Right lobe of liver (tissue), 6 donors: ENCODE measurements around the gene PRKAG2. TPM values are rescaled to one million over a fixed set of nuclear protein-coding genes. Genes with fewer than 3 reads are reported as not detected.

Source experiments
- ATAC-seq, 4 donors: fragments of 200-7000 bp; cut with Tn5 transposase; one replicate each; pipeline ENCODE4 v1.9.1; 2020; ENCODE audit warnings: mild to moderate bottlenecking in 4 of 4, moderate library complexity in 4 of 4
- DNase-seq, 3 donors: peaks; one replicate each; pipeline ENCODE4 v3.0.0-alpha.2; 2020
- H3K27ac ChIP-seq, 3 donors: fragments of 200-600 bp; one replicate each; pipeline ENCODE4 v1.8.0; 2022
- H3K27me3 ChIP-seq, 2 donors: fragments of 200-600 bp; one replicate each; pipeline ENCODE4 v1.8.0; 2022
- H3K36me3 ChIP-seq, 4 donors: fragments of 200-600 bp; sonication (generic) in 1 of 4; one replicate each; pipeline versions ENCODE4 v1.5.1 to v1.8.0; 2017 to 2022; ENCODE audit warnings: control low read depth in 1 of 4
- H3K4me1 ChIP-seq, 4 donors: fragments of 200-600 bp; sonication (generic) in 1 of 4; one replicate each; pipeline versions ENCODE4 v1.5.1 to v1.8.0; 2017 to 2022; ENCODE audit warnings: control low read depth in 1 of 4
- H3K4me3 ChIP-seq, 3 donors: fragments of 200-600 bp; one replicate each; pipeline ENCODE4 v1.8.0; 2022
- H3K9me3 ChIP-seq, 4 donors: fragments of 200-600 bp; sonication (generic) in 1 of 4; one replicate each; pipeline versions ENCODE4 v1.5.1 to v1.8.0; 2017 to 2022; ENCODE audit warnings: control low read depth in 1 of 4
- POLR2A ChIP-seq: fragments of 450-650 bp; IDR thresholded peaks from one replicate; pipeline ENCODE4 v1.6.1; 2017; ENCODE audit warnings: antibody characterized with exemption, mild to moderate bottlenecking
- WGBS: methylation state at CpG from one replicate; pipeline ENCODE4 v1.1.6; 2018; ENCODE audit warnings: low coverage, low lambda C conversion rate; ENCODE audit not compliant: insufficient coverage; ENCODE audit errors: missing lambda C conversion rate; 5-methylcytosine and 5-hydroxymethylcytosine counted together
- intact Hi-C, 2 donors: fragments of 100-400 bp; cut with DNase I; formaldehyde crosslinking; loops; one replicate each; pipeline versions ENCODE4 v1.11.2 to v1.14.1; 2022
- total RNA-seq, 6 experiments: library from RNA; depleted of rRNA in 2 of 6; stranded (reverse); fragments of >200 nt in 2 of 6; fragmentation: NEBNext Ultra II Directional in 3 of 6; extraction: Animal tissue kit (Norgen Biotek cat#: 25700) in 3 of 6; gene quantifications; one replicate each; pipeline versions ENCODE4 v1.1.0 to v1.2.4, GENCODE V29; 2016 to 2023
- TF ChIP-seq, protein P1 (sequence below), 4 donors: fragments of 200-600 bp in 3 of 4; fragments of 450-650 bp in 1 of 4; IDR thresholded peaks; one replicate each; pipeline versions ENCODE4 v1.5.1 to v1.8.0; 2016 to 2022; ENCODE audit warnings: antibody characterized with exemption in 4 of 4, mild to moderate bottlenecking in 2 of 4
- donor health status: DM: no; HTN: yes; CAD: no.
- donor health status: DM: no; HTN: no; CAD: no.
- donor health status: DM: no; HTN: no; CAD: no.
- donor health status: DM: no; HTN: yes; CAD: no.
- donor health status: DM: no; HTN: yes; CAD: no.

Gene PRKAG2
- total RNA-seq, 6 experiments from 2014 or later: 20.6 to 63.6 (median 29.5) TPM

DNA sequence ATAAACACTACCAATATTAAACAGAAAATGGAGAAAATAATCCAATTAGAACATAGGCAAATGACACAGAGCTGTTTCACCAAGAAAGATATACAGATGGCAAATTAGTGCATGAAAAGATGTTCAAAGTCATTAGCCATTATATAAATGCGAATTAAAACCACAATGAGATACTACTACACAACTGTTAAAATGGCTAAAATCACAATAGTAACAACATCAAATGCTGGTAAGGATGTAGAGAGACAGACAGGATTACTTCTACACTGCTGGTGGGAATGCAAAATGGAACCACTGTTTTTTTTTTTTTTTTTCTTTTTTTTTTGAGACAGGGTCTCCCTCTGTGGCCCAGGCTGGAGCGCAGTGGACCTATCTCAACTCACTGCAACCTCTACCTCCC lies 242.3 kb downstream of the PRKAG2 start:
- Histone ChIP-seq H3K27ac (no peak overlapping the region), H3K9me3 (no peaks in the 10 kb centered on the region), H3K4me1 (peaks cover 0 to 11% (median 0%) of the 10 kb centered on the region in 4 donors), H3K4me3 (no peak overlapping the region), H3K36me3 (no peaks in the 10 kb centered on the region), H3K27me3 (no peaks in the 10 kb centered on the region)
- ATAC-seq: no peak
- 100% methylated on average over 2 of the region's 2 CpGs for whole genome bisulfite sequencing
- intact Hi-C loops: no loop called here
- no peak for DNase-seq
- TF ChIP-seq, protein P1, sequence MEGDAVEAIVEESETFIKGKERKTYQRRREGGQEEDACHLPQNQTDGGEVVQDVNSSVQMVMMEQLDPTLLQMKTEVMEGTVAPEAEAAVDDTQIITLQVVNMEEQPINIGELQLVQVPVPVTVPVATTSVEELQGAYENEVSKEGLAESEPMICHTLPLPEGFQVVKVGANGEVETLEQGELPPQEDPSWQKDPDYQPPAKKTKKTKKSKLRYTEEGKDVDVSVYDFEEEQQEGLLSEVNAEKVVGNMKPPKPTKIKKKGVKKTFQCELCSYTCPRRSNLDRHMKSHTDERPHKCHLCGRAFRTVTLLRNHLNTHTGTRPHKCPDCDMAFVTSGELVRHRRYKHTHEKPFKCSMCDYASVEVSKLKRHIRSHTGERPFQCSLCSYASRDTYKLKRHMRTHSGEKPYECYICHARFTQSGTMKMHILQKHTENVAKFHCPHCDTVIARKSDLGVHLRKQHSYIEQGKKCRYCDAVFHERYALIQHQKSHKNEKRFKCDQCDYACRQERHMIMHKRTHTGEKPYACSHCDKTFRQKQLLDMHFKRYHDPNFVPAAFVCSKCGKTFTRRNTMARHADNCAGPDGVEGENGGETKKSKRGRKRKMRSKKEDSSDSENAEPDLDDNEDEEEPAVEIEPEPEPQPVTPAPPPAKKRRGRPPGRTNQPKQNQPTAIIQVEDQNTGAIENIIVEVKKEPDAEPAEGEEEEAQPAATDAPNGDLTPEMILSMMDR (IDR thresholded peaks at IDR 0.05): no peak
- TF ChIP-seq POLR2A: no peak

DNA sequence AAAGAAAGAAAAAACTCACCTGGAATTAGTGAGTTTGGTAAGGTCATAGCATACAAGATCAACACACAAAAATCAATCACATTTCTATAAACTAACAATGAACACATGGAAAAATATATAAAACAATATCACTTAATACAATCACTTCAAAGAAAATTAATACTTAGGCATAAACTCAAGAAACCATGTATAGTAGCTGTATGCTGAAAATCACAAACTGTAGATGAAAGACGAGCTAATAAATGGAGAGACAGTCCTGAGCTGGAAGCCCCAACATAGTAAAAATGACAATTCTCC lies 243.5 kb downstream of the PRKAG2 start:
- no peak for TF ChIP-seq POLR2A
- TF ChIP-seq, protein P1 (IDR thresholded peaks at IDR 0.05): no peak
- DNase-seq (no peak), ATAC-seq (no peak)
- Histone ChIP-seq H3K4me1 (peaks cover 0 to 11% (median 0%) of the 10 kb centered on the region in 4 donors), H3K4me3 (no peak overlapping the region), H3K27ac (peak overlapping the region in 2 of 3 donors; percentile 88 to 91), H3K27me3 (no peaks in the 10 kb centered on the region), H3K36me3 (no peaks in the 10 kb centered on the region), H3K9me3 (no peaks in the 10 kb centered on the region)
- 85% methylated on average over 1 of the region's 1 CpG for WGBS
- intact Hi-C loops: no loop called here

DNA sequence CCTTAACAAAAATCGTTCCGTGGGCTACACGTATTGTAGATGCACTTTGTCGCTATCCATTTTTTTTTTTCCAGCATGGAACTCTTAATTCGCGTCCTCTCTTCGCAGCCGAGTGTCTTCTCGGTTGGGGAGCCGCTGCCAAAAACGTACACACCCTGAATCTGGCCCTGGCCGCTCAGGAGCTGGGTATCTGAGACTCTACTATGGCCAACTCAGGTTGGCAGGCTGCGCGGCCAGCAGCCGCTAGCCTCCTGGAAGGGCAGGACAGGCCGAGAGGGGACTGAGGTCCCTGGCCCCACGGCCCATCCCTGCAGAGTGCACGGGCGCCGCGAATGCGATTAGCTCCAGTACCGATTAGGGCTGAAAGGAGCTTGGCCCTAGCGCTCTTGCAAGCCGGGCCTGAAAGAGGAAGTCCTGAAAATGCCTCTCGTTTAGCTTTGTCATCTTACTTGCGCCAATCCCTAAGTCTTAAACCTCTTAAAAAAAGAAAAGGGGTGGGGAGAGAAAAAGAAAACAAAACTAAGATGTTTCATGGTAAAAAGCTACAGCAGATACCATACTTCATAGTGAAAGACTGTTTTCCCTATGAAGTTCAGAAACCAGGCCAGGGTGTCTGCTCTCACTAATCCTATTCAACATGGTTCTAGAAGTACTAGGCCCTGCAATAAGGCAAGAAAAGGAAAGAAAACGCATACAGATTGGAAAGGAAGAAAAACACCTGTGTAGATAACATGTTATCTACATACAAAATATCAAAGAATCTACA lies 244.0 kb downstream of the PRKAG2 start:
- peak; percentile 68 to 75 (median 69) for DNase-seq
- H3K4me3 ChIP-seq: peak overlapping the region; percentile 47 to 67 (median 47)
- intact Hi-C loops: no loop called here
- peaks cover 0 to 2% (median 0%) of the 10 kb centered on the region in 4 donors for H3K36me3 ChIP-seq
- TF ChIP-seq POLR2A: no peak
- TF ChIP-seq, protein P1 (IDR thresholded peaks at IDR 0.05): no peak
- H3K4me1 ChIP-seq: peaks cover 0 to 11% (median 0%) of the 10 kb centered on the region in 4 donors
- ATAC-seq: peak; percentile 33 to 52 (median 48)
- no peaks in the 10 kb centered on the region for H3K27me3 ChIP-seq
- H3K27ac ChIP-seq: peak overlapping the region; percentile 74 to 91 (median 88)
- WGBS: 19% methylated on average over 28 of the region's 28 CpGs
- no peaks in the 10 kb centered on the region for H3K9me3 ChIP-seq

DNA sequence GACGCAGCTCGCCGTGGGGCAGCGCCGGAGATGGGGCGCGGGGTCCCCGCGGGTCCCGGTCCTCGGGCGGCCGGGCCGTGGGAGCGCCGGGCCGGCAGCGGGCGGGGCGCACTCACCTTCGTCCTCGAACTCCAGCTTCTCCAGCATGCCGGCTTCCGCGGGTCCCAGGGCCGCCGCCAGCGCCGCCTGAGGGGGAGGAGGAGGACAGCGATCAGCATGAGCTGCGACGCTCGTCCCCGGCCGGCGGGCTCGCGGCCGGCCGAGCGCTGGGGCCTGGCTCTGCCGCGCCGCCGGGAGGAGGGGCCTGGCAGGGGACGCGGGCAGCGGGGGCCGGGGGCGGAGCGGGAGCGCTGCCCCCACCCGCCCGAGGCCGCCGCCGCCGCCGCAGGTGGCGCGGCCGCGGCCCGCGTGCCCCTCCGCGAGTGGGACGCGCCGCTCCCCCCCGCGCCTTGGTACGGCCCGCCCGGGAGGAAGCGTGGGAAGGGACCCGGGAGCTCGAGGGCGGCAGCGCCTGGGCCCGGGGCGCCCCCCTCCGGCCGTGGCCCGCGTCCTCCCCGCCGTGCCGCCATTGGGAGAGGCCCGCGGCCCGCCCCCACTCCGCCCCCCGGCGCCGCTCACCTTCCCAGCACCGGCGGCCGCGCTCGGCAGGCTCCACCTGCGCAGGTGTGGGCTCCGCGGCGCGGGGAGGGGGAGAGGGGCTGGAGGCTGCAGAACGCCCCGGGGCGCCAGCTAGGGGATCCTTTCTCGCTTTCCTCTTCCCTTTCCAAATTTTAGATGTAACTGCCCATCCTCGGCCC lies 244.8 kb downstream of the PRKAG2 start:
- TF ChIP-seq POLR2A: peak; percentile 57
- TF ChIP-seq, protein P1 (IDR thresholded peaks at IDR 0.05): peak; percentile 17 to 58 (median 24)
- Histone ChIP-seq H3K9me3 (no peaks in the 10 kb centered on the region), H3K4me1 (peaks cover 0 to 11% (median 0%) of the 10 kb centered on the region in 4 donors), H3K27me3 (no peaks in the 10 kb centered on the region), H3K4me3 (peak overlapping the region; percentile 47 to 67 (median 58)), H3K36me3 (peaks cover 0 to 5% (median 0%) of the 10 kb centered on the region in 4 donors), H3K27ac (peak overlapping the region; percentile 74 to 91 (median 88))
- intact Hi-C loops: no loop called here
- peak; percentile 86 to 90 (median 89) for DNase-seq
- peak; percentile 86 to 94 (median 89) for ATAC-seq
- WGBS: 3% methylated on average over 6 of the region's 111 CpGs
